WI38 (cell line): ENCODE data around the gene TMCC1.

Experiments
- H3K4me3 ChIP-seq: 2 replicates; pipeline ENCODE4 v1.5.1; 2011; ENCODE audit warnings: low read depth, mild to moderate bottlenecking, control low read depth, low read length
- CTCF ChIP-seq: IDR thresholded peaks from 2 replicates; pipeline ENCODE4 v1.5.1; 2012; ENCODE audit warnings: low read depth, mild to moderate bottlenecking, control low read depth, low read length

Gene TMCC1

GRCh38 chr3:129622933-129623332, 270.6 kb downstream of the TMCC1 start:
- TF ChIP-seq CTCF = no peak

GRCh38 chr3:129622226-129622874, 271.2 kb downstream of the TMCC1 start:
- no peak for TF ChIP-seq CTCF
- no peak overlapping the region for H3K4me3 ChIP-seq

More at GRCh38 chr3:129622933-129623332, 270.6 kb downstream of the TMCC1 start:
- no peak overlapping the region for H3K4me3 ChIP-seq

GRCh38 chr3:129621626-129622225, 271.8 kb downstream of the TMCC1 start:
- H3K4me3 ChIP-seq = no peak overlapping the region
- no peak for TF ChIP-seq CTCF

GRCh38 chr3:129620828-129621559, 272.5 kb downstream of the TMCC1 start:
- H3K4me3 ChIP-seq = no peak overlapping the region
- TF ChIP-seq CTCF = no peak

- H3K4me3 ChIP-seq = no peak overlapping the region
- no peak for TF ChIP-seq CTCF
Measured at GRCh38 chr3:129619726-129620162, 273.8 kb downstream of the TMCC1 start.

- TF ChIP-seq CTCF = no peak
- H3K4me3 ChIP-seq = no peak overlapping the region
Measured at GRCh38 chr3:129618901-129619671, 274.4 kb downstream of the TMCC1 start.
